ENCODE data around the gene CEP128. TPM values are rescaled to one million over a fixed set of nuclear protein-coding genes. Genes with fewer than 3 reads are reported as not detected.

The CEP128 gene
- total RNA-seq: 1 to 10 TPM; 4.8 to 10.0 TPM
- 10 to 100 TPM in 1 of 6 donors, 1 to 10 TPM in 5; 6.5 to 10.1 (median 7.5) TPM for polyA plus RNA-seq (ENCODE audit: insufficient read length in 6 of 6)
- long read RNA-seq, donor 1: 0 reads
- long read RNA-seq, donor 2: 0 reads
- long read RNA-seq, donor 3: 0 reads
- long read RNA-seq, donor 4: 0 reads
- long read RNA-seq, donor 5, partial matches to known transcripts: 0 of 1 reads
- long read RNA-seq, donor 5, other reads (novel, unspliced or antisense): 0 of 1 reads
- long read RNA-seq, donor 6: 0 reads
- long read RNA-seq, donor 7: 0 reads
- long read RNA-seq, donor 8: 0 reads
- long read RNA-seq, donor 9: 0 reads
- long read RNA-seq, donor 10: 0 reads
- long read RNA-seq, donor 11: 0 reads
- long read RNA-seq, donor 12: 0 reads

GRCh38 chr14:80941241-80942185 lies at the start of gene CEP128:
CEP128 (minus strand) TSS chr14:80941738.
- DNase-seq (peak; percentile 95 to 97 (median 96)), ATAC-seq (peak; percentile 100)
- Histone ChIP-seq H3K27ac (peak within 1 kb of the TSS in 1 of 2 donors; percentile 55), H3K36me3 (no peaks in the 10 kb centered on the region), H3K4me3 (peak within 1 kb of the TSS; percentile 59 to 62), H3K9me3 (no peaks in the 10 kb centered on the region), H3K27me3 (no peaks in the 10 kb centered on the region), H3K4me1 (peaks cover 0 to 13% of the 10 kb centered on the region in 2 donors)
- intact Hi-C loops (cut with DNase I): no loop called here
- TF ChIP-seq CTCF (IDR thresholded peaks at IDR 0.05): no peak

- Histone ChIP-seq H3K27ac (no peak overlapping the region), H3K36me3 (no peaks in the 10 kb centered on the region), H3K27me3 (peaks cover 0 to 17% of the 10 kb centered on the region in 2 donors), H3K4me3 (no peak overlapping the region), H3K4me1 (peaks cover 0 to 5% of the 10 kb centered on the region in 2 donors), H3K9me3 (no peaks in the 10 kb centered on the region)
- ATAC-seq (no peak), DNase-seq (no peak)
- TF ChIP-seq CTCF (IDR thresholded peaks at IDR 0.05): no peak
- intact Hi-C loops (cut with DNase I): no loop called here
Measured at GRCh38 chr14:80988735-80989429, 47.3 kb upstream of the CEP128 start.

GRCh38 chr14:80988192-80988591 lies 46.7 kb upstream of the CEP128 start:
- Histone ChIP-seq H3K36me3 (no peaks in the 10 kb centered on the region), H3K4me3 (no peak overlapping the region), H3K9me3 (no peaks in the 10 kb centered on the region), H3K4me1 (peaks cover 0 to 5% of the 10 kb centered on the region in 2 donors), H3K27me3 (peaks cover 0 to 17% of the 10 kb centered on the region in 2 donors), H3K27ac (no peak overlapping the region)
- no peak for DNase-seq
- TF ChIP-seq CTCF (IDR thresholded peaks at IDR 0.05): no peak
- ATAC-seq: no peak
- intact Hi-C loops (cut with DNase I): no loop called here

GRCh38 chr14:80987235-80988032 lies 45.9 kb upstream of the CEP128 start:
- peak; percentile 94 for ATAC-seq
- intact Hi-C loops (cut with DNase I): no loop called here
- no peak overlapping the region for H3K4me3 ChIP-seq
- H3K4me1 ChIP-seq: peaks cover 0 to 5% of the 10 kb centered on the region in 2 donors
- H3K36me3 ChIP-seq: no peaks in the 10 kb centered on the region
- TF ChIP-seq CTCF (IDR thresholded peaks at IDR 0.05): peak; percentile 83 to 88
- H3K27ac ChIP-seq: no peak overlapping the region
- peaks cover 0 to 17% of the 10 kb centered on the region in 2 donors for H3K27me3 ChIP-seq
- peak in 2 of 4 donors; percentile 41 to 59 for DNase-seq
- no peaks in the 10 kb centered on the region for H3K9me3 ChIP-seq
